ENCODE measurements around the gene RADIL.

DNA sequence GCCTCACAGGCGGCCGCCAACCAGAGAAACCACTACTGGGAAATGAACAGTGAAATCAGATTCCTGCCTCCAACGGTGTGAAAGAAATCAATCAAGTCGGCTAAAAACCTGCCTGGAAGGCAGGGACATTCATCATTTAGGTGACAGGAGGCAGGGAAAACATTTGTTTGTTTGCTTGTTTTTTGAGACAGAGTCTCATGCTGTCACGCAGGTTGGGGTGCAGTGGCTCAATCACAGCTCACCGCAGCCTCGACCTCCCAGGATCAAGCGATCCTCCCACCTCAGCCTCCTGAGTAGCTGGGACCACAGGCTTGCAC lies 77.6 kb downstream of the RADIL start:
- TF ChIP-seq, protein P1, sequence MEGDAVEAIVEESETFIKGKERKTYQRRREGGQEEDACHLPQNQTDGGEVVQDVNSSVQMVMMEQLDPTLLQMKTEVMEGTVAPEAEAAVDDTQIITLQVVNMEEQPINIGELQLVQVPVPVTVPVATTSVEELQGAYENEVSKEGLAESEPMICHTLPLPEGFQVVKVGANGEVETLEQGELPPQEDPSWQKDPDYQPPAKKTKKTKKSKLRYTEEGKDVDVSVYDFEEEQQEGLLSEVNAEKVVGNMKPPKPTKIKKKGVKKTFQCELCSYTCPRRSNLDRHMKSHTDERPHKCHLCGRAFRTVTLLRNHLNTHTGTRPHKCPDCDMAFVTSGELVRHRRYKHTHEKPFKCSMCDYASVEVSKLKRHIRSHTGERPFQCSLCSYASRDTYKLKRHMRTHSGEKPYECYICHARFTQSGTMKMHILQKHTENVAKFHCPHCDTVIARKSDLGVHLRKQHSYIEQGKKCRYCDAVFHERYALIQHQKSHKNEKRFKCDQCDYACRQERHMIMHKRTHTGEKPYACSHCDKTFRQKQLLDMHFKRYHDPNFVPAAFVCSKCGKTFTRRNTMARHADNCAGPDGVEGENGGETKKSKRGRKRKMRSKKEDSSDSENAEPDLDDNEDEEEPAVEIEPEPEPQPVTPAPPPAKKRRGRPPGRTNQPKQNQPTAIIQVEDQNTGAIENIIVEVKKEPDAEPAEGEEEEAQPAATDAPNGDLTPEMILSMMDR (IDR thresholded peaks at IDR 0.05) = no peak
- TF ChIP-seq POLR2A (IDR thresholded peaks at IDR 0.05) = no peak
- TF ChIP-seq EP300 (IDR thresholded peaks at IDR 0.05) = no peak
- no peak for TF ChIP-seq POLR2AphosphoS5 (IDR thresholded peaks at IDR 0.05)

All from gastroesophageal sphincter (tissue), 3 donors.